SK-N-SH (cell line): ENCODE measurements around the gene PRICKLE1. TPM values are rescaled to one million over a fixed set of nuclear protein-coding genes. Genes with fewer than 3 reads are reported as not detected.

Experiments used
- CTCF ChIA-PET: fragments of 300-600, 350-600 bp; formaldehyde crosslinking; extraction: SDS; loops from one replicate; lab custom pipeline; 2021; lab: Yijun Ruan, JAX
- POLR2A ChIA-PET: fragments of 350-600 bp; sonication (Branson Sonifier 250); formaldehyde crosslinking; extraction: SDS; loops from one replicate; lab custom pipeline; 2020; ENCODE audit warnings: antibody characterized with exemption, inconsistent platforms; lab: Yijun Ruan, JAX
- DNase-seq: peaks from one replicate; pipeline ENCODE4 v3.0.0; 2012
- H2AFZ ChIP-seq: fragments of 200-600 bp; sonication (generic); 2 replicates; pipeline ENCODE4 v1.8.1; 2016; ENCODE audit warnings: antibody characterized with exemption, mild to moderate bottlenecking, low read depth
- H3F3A ChIP-seq: fragments of 200-600 bp; sonication (generic); replicated peaks from 2 replicates; pipeline ENCODE3; 2016; ENCODE audit warnings: antibody characterized with exemption, mild to moderate bottlenecking; ENCODE audit not compliant: insufficient read depth
- H3K27ac ChIP-seq, 2 experiments: fragments of 200-500 bp in 1 of 2; fragments of 200-600 bp in 1 of 2; sonication (Bioruptor generic) in 1 of 2; sonication (generic), shearing (Covaris generic) in 1 of 2; 2 replicates each; pipeline versions ENCODE4 v1.5.1 to v1.6.1; 2014 to 2016; ENCODE audit warnings: low read depth in 2 of 2, inconsistent platforms in 1 of 2, low read length in 1 of 2, mild to moderate bottlenecking in 1 of 2, mixed read lengths in 1 of 2
- H3K27me3 ChIP-seq: fragments of 200-600 bp; sonication (generic), shearing (Covaris generic); 2 replicates; pipeline ENCODE4 v1.6.1; 2016; ENCODE audit warnings: mixed run types; ENCODE audit not compliant: insufficient read depth
- H3K36me3 ChIP-seq, 2 experiments: fragments of 200-500 bp in 1 of 2; fragments of 200-600 bp in 1 of 2; sonication (Bioruptor generic) in 1 of 2; sonication (generic) in 1 of 2; replicated peaks in 1 of 2; 2 replicates each; pipeline versions ENCODE3 to v1.5.1; 2014 to 2016; ENCODE audit warnings: low read length in 1 of 2, mild to moderate bottlenecking in 1 of 2; ENCODE audit not compliant: insufficient read depth in 2 of 2, control insufficient read depth in 1 of 2
- H3K4me1 ChIP-seq, 2 experiments: fragments of 200-500 bp in 1 of 2; fragments of 200-600 bp in 1 of 2; sonication (Bioruptor generic) in 1 of 2; sonication (generic), shearing (Covaris generic) in 1 of 2; 2 replicates each; pipeline versions ENCODE4 v1.5.1 to v1.6.1; 2014 to 2016; ENCODE audit warnings: low read depth in 1 of 2, low read length in 1 of 2, mixed run types in 1 of 2; ENCODE audit not compliant: insufficient read depth in 2 of 2, control insufficient read depth in 1 of 2
- H3K4me2 ChIP-seq: fragments of 200-600 bp; sonication (generic), shearing (Covaris generic); 2 replicates; pipeline ENCODE4 v1.6.1; 2017; ENCODE audit warnings: mixed run types
- H3K4me3 ChIP-seq, 2 experiments: fragments of 200-500 bp in 1 of 2; fragments of 200-600 bp in 1 of 2; sonication (Bioruptor generic) in 1 of 2; sonication (generic), shearing (Covaris generic) in 1 of 2; 2 replicates each; pipeline versions ENCODE4 v1.5.1 to v1.8.1; 2014 to 2016; ENCODE audit warnings: low read depth in 2 of 2, inconsistent platforms in 1 of 2, low read length in 1 of 2, mild to moderate bottlenecking in 1 of 2, mixed read lengths in 1 of 2, moderate library complexity in 1 of 2
- H3K79me2 ChIP-seq: fragments of 200-600 bp; sonication (generic); 2 replicates; pipeline ENCODE4 v1.8.1; 2017; ENCODE audit warnings: mild to moderate bottlenecking; ENCODE audit not compliant: insufficient read depth
- H3K9ac ChIP-seq: fragments of 200-600 bp; sonication (generic); 2 replicates; pipeline ENCODE4 v1.6.1; 2017; ENCODE audit warnings: mixed run types
- H3K9me2 ChIP-seq: fragments of 200-600 bp; sonication (generic); 2 replicates; pipeline ENCODE4 v1.6.1; 2017; ENCODE audit warnings: mixed run types
- H3K9me3 ChIP-seq: fragments of 200-600 bp; sonication (generic); 2 replicates; pipeline ENCODE4 v1.6.1; 2017; ENCODE audit warnings: mixed run types, mild to moderate bottlenecking, moderate library complexity
- H4K20me1 ChIP-seq: fragments of 200-600 bp; sonication (generic); 2 replicates; pipeline ENCODE4 v1.6.1; 2017; ENCODE audit warnings: mild to moderate bottlenecking, mixed run types; ENCODE audit not compliant: insufficient read depth
- FOSL2 ChIP-seq: IDR thresholded peaks from 2 replicates; pipeline ENCODE4 v1.4.0; 2012; ENCODE audit warnings: low read depth, mild to moderate bottlenecking, moderate library complexity, borderline replicate concordance
- FOXJ3 ChIP-seq: sonication (generic); formaldehyde crosslinking; IDR thresholded peaks from 2 replicates; pipeline ENCODE4 v1.5.1; 2020; ENCODE audit warnings: mild to moderate bottlenecking, missing genetic modification reagents
- FOXM1 ChIP-seq: IDR thresholded peaks from 2 replicates; pipeline ENCODE4 v1.4.0; 2012; ENCODE audit warnings: low read depth, mild to moderate bottlenecking
- GABPA ChIP-seq: IDR thresholded peaks from 2 replicates; pipeline ENCODE4 v1.4.0; 2012; ENCODE audit warnings: low read depth, mild to moderate bottlenecking
- JUND ChIP-seq: IDR thresholded peaks from 2 replicates; pipeline ENCODE4 v1.4.0; 2012
- MEF2A ChIP-seq: IDR thresholded peaks from 2 replicates; pipeline ENCODE4 v1.4.0; 2012; ENCODE audit warnings: low read depth, borderline replicate concordance
- NFIC ChIP-seq: IDR thresholded peaks from 2 replicates; pipeline ENCODE4 v1.4.0; 2012; ENCODE audit warnings: borderline replicate concordance
- POLR2AphosphoS5 ChIP-seq: IDR thresholded peaks from 2 replicates; pipeline ENCODE4 v1.6.1; 2012; ENCODE audit warnings: low read depth, low read length
- RFX5 ChIP-seq: IDR thresholded peaks from 2 replicates; pipeline ENCODE4 v1.6.1; 2012; ENCODE audit warnings: mild to moderate bottlenecking, improper control_type of control experiment, low read length
- RXRA ChIP-seq: IDR thresholded peaks from 2 replicates; pipeline ENCODE4 v1.4.0; 2012; ENCODE audit warnings: low read depth, mild to moderate bottlenecking, borderline replicate concordance
- SIN3A ChIP-seq: IDR thresholded peaks from 2 replicates; pipeline ENCODE4 v1.6.1; 2012; ENCODE audit warnings: low read depth, mild to moderate bottlenecking, low read length, moderate library complexity, borderline replicate concordance
- SMC3 ChIP-seq: IDR thresholded peaks from 2 replicates; pipeline ENCODE4 v1.6.1; 2012; ENCODE audit warnings: low read depth, low read length, improper control_type of control experiment
- TAF1 ChIP-seq: IDR thresholded peaks from 2 replicates; pipeline ENCODE4 v1.6.1; 2012; ENCODE audit warnings: low read depth, mild to moderate bottlenecking, low read length, moderate library complexity, borderline replicate concordance
- TCF12 ChIP-seq: IDR thresholded peaks from 2 replicates; pipeline ENCODE4 v1.4.0; 2012
- TEAD4 ChIP-seq: IDR thresholded peaks from 2 replicates; pipeline ENCODE4 v1.4.0; 2012; ENCODE audit warnings: mild to moderate bottlenecking, borderline replicate concordance; ENCODE audit not compliant: insufficient read depth
- YY1 ChIP-seq: IDR thresholded peaks from 2 replicates; pipeline ENCODE4 v1.4.0; 2012; ENCODE audit warnings: low read depth, mild to moderate bottlenecking
- WGBS: methylation state at CpG from one replicate; pipeline ENCODE4 v1.1.6; 2017; ENCODE audit warnings: low lambda C conversion rate; 5-methylcytosine and 5-hydroxymethylcytosine counted together
- polyA plus RNA-seq, 3 experiments: library from polyadenylated mRNA; depleted of rRNA; stranded (reverse); fragments of >200 nt; gene quantifications; 2 replicates each; pipeline ENCODE4 v1.2.3, GENCODE V29; 2012
- TF ChIP-seq, protein P1 (sequence below): IDR thresholded peaks from 2 replicates; pipeline ENCODE4 v1.6.1; 2012; ENCODE audit warnings: mild to moderate bottlenecking, low read depth, low read length, moderate library complexity
- TF ChIP-seq, protein P2 (sequence below): IDR thresholded peaks from 2 replicates; pipeline ENCODE4 v1.4.0; 2012; ENCODE audit warnings: low read depth, borderline replicate concordance
- TF ChIP-seq, protein P3 (sequence below): fragments of 150-350 bp; IDR thresholded peaks from 2 replicates; pipeline ENCODE4 v1.6.1; 2017; ENCODE audit warnings: antibody characterized with exemption, low read length, low read depth, borderline replicate concordance

Gene PRICKLE1
- polyA plus RNA-seq, 1 of the 3 experiments (the other 2 are of a cell fraction), result 1.2 TPM

DNA sequence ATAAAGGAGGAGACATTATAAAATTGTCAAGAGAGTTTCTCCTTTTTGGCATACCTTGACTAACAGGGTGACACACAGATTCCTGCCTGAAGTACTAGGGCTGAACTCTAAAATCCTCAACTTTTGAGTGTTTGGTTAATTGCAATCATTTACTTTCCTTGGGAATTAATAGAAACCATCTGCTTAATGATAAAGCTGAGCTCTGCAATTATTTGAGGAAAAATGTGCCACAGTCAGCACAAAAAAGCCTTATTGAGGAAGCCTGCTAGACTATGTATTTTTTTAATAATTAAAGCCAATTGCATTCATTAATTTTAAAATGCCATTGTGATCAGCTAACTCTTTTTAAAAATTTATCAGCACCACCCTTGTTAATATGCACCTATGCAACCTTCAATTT is 38.7 kb downstream of the PRICKLE1 start:
- Histone ChIP-seq H3K27me3 (no peaks in the 10 kb centered on the region), H3K79me2 (no peaks in the 10 kb centered on the region), H3K9me2 (no peaks in the 10 kb centered on the region)
- no peak for DNase-seq
- POLR2A ChIA-PET, result no interaction called here
- TF ChIP-seq GABPA (no peak), MEF2A (no peak), SMC3 (no peak), RFX5 (no peak)
- TF ChIP-seq, protein P1, sequence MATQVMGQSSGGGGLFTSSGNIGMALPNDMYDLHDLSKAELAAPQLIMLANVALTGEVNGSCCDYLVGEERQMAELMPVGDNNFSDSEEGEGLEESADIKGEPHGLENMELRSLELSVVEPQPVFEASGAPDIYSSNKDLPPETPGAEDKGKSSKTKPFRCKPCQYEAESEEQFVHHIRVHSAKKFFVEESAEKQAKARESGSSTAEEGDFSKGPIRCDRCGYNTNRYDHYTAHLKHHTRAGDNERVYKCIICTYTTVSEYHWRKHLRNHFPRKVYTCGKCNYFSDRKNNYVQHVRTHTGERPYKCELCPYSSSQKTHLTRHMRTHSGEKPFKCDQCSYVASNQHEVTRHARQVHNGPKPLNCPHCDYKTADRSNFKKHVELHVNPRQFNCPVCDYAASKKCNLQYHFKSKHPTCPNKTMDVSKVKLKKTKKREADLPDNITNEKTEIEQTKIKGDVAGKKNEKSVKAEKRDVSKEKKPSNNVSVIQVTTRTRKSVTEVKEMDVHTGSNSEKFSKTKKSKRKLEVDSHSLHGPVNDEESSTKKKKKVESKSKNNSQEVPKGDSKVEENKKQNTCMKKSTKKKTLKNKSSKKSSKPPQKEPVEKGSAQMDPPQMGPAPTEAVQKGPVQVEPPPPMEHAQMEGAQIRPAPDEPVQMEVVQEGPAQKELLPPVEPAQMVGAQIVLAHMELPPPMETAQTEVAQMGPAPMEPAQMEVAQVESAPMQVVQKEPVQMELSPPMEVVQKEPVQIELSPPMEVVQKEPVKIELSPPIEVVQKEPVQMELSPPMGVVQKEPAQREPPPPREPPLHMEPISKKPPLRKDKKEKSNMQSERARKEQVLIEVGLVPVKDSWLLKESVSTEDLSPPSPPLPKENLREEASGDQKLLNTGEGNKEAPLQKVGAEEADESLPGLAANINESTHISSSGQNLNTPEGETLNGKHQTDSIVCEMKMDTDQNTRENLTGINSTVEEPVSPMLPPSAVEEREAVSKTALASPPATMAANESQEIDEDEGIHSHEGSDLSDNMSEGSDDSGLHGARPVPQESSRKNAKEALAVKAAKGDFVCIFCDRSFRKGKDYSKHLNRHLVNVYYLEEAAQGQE, result no peak
- TF ChIP-seq, all 33 proteins: peak for 0
- Histone ChIP-seq H3K4me2 (no peak overlapping the region), H3K4me3 (no peak overlapping the region), H3K27ac (no peak overlapping the region), H3K4me1 (no peaks in the 10 kb centered on the region; a peak in 1 of 4 replicates), H3F3A (no peaks in the 10 kb centered on the region), H3K36me3 (no peaks in the 10 kb centered on the region), H3K9ac (no peak overlapping the region), H3K9me3 (no peaks in the 10 kb centered on the region), H4K20me1 (no peaks in the 10 kb centered on the region), H2AFZ (no peak overlapping the region)
- CTCF ChIA-PET, result interaction anchor here (1.1 to 3.3 kb wide), 4 partner anchors 22 to 731 kb away, joined by 3 to 14 read pairs (median 3); no protein-coding TSS in a partner anchor

DNA sequence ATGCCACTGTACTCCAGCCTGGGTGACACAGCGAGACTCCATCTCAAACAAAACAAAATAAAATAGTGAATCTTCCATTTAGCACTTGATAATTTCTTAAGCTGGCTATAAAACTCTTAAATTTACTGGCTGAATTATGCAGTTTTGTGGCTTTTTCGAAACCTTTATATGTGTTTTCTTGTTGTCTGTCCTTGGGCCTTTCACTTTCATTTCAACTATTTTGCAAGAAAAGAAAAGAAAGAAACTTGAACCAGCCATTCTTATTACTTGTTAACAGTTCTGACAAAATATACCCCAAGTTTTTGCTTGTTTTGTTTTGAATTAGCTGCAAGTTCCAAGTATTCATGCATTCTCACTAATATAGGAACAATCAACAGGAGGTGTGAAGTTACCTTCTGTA is 42.8 kb downstream of the PRICKLE1 start:
- no peaks in the 10 kb centered on the region for H4K20me1 ChIP-seq
- no peak overlapping the region for H3K4me3 ChIP-seq
- H3K27me3 ChIP-seq, result no peaks in the 10 kb centered on the region
- no peaks in the 10 kb centered on the region for H3K79me2 ChIP-seq
- H3K9ac ChIP-seq, result no peak overlapping the region
- H3K4me1 ChIP-seq, result no peaks in the 10 kb centered on the region
- H3K9me3 ChIP-seq, result no peaks in the 10 kb centered on the region
- TF ChIP-seq POLR2AphosphoS5 (no peak), FOSL2 (no peak), NFIC (no peak)
- TF ChIP-seq, all 33 proteins: peak for 0
- ChIA-PET POLR2A (no interaction called here), CTCF (interaction anchor here (1.0 kb wide), 1 partner anchor 64 kb away, joined by 4 read pairs; no protein-coding TSS in a partner anchor)
- DNase-seq, result no peak
- H3F3A ChIP-seq, result no peaks in the 10 kb centered on the region
- H3K9me2 ChIP-seq, result no peaks in the 10 kb centered on the region
- 51% methylated on average over 2 of the region's 2 CpGs for WGBS
- H3K27ac ChIP-seq, result no peak overlapping the region
- H2AFZ ChIP-seq, result no peak overlapping the region
- no peaks in the 10 kb centered on the region for H3K36me3 ChIP-seq
- no peak overlapping the region for H3K4me2 ChIP-seq

DNA sequence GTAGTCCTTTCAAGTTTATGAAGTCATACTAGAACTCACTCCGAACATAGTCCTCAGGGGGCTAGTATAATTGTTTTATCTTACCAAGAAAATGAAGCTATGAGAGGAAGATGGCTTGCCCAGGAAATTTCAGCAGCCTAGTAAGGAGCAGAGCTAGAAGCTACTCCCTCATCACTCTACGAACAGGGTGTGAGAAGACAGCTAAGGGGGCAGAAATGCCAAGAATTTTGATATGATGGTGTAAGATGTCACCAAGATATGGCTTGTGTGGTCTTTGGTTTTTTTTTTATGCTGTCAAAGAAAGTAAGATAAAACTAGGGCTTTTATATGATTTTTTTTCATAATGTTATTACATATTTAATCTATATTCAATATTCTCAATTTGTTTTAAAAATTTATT is 47.6 kb downstream of the PRICKLE1 start:
- H2AFZ ChIP-seq, result no peak overlapping the region
- no peaks in the 10 kb centered on the region for H3K9me3 ChIP-seq
- no peak overlapping the region for H3K27ac ChIP-seq
- no peaks in the 10 kb centered on the region for H3K9me2 ChIP-seq
- WGBS, result 29% methylated on average over 2 of the region's 2 CpGs
- POLR2A ChIA-PET, result no interaction called here
- no peak for DNase-seq
- CTCF ChIA-PET, result interaction anchor here (1.0 to 2.5 kb wide), 4 partner anchors 13 to 59 kb away, joined by 3 to 9 read pairs (median 5); no protein-coding TSS in a partner anchor
- no peak overlapping the region for H3K4me2 ChIP-seq
- H3K79me2 ChIP-seq, result no peaks in the 10 kb centered on the region
- no peaks in the 10 kb centered on the region for H4K20me1 ChIP-seq
- no peaks in the 10 kb centered on the region; a peak in 2 of 4 replicates for H3K4me1 ChIP-seq
- H3K4me3 ChIP-seq, result no peak overlapping the region
- H3K27me3 ChIP-seq, result no peaks in the 10 kb centered on the region
- H3K9ac ChIP-seq, result no peak overlapping the region
- no peaks in the 10 kb centered on the region for H3F3A ChIP-seq
- H3K36me3 ChIP-seq, result no peaks in the 10 kb centered on the region
- TF ChIP-seq POLR2AphosphoS5, result no peak
- TF ChIP-seq, protein P2, sequence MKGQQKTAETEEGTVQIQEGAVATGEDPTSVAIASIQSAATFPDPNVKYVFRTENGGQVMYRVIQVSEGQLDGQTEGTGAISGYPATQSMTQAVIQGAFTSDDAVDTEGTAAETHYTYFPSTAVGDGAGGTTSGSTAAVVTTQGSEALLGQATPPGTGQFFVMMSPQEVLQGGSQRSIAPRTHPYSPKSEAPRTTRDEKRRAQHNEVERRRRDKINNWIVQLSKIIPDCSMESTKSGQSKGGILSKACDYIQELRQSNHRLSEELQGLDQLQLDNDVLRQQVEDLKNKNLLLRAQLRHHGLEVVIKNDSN, result no peak
- TF ChIP-seq JUND, result no peak
- TF ChIP-seq, protein P3, sequence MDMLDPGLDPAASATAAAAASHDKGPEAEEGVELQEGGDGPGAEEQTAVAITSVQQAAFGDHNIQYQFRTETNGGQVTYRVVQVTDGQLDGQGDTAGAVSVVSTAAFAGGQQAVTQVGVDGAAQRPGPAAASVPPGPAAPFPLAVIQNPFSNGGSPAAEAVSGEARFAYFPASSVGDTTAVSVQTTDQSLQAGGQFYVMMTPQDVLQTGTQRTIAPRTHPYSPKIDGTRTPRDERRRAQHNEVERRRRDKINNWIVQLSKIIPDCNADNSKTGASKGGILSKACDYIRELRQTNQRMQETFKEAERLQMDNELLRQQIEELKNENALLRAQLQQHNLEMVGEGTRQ, result no peak
- TF ChIP-seq YY1, result no peak
- no peak for TF ChIP-seq RXRA
- TF ChIP-seq TEAD4, result no peak
- TF ChIP-seq SMC3, result no peak
- no peak for TF ChIP-seq SIN3A
- no peak for TF ChIP-seq TAF1
- TF ChIP-seq TCF12, result no peak
- no peak for TF ChIP-seq FOXM1
- no peak for TF ChIP-seq FOXJ3 (CRISPR knock-in tag)
